Mesothelial cell of epicardium (in vitro differentiated cells): ENCODE data around the gene PRR18. TPM values are rescaled to one million over a fixed set of nuclear protein-coding genes. Genes with fewer than 3 reads are reported as not detected.

Experiments used
- DNase-seq, 2 experiments: peaks; one replicate each; pipeline ENCODE4 v3.0.0; 2021; ENCODE audit warnings: low spot score in 2 of 2; ENCODE audit not compliant: unreplicated experiment in 2 of 2
- H3K27ac Mint-ChIP-seq: 2 replicates; pipeline ENCODE4 v1.8.0; 2021; ENCODE audit warnings: mixed read lengths
- H3K27me3 Mint-ChIP-seq: 2 replicates; pipeline ENCODE4 v1.8.0; 2021; ENCODE audit warnings: low read depth, mixed read lengths
- H3K36me3 Mint-ChIP-seq: 2 replicates; pipeline ENCODE4 v1.8.0; 2021; ENCODE audit warnings: mixed read lengths
- H3K4me1 Mint-ChIP-seq: 2 replicates; pipeline ENCODE4 v1.8.0; 2021; ENCODE audit warnings: mixed read lengths
- H3K4me3 Mint-ChIP-seq: 2 replicates; pipeline ENCODE4 v1.8.0; 2021; ENCODE audit warnings: mild to moderate bottlenecking, moderate library complexity, mixed read lengths
- H3K9me3 Mint-ChIP-seq: 2 replicates; pipeline ENCODE4 v1.8.0; 2021; ENCODE audit warnings: mixed read lengths
- CTCF ChIP-seq: fragments of 200-600 bp; sonication (generic); IDR thresholded peaks from one replicate; pipeline ENCODE4 v1.5.0; 2021; ENCODE audit warnings: antibody characterized with exemption; ENCODE audit not compliant: unreplicated experiment
- total RNA-seq: library from RNA; stranded (reverse); gene quantifications from 3 replicates; pipeline ENCODE4 v1.2.1, GENCODE V29; 2021

Gene PRR18
- total RNA-seq, 1 donor from 2014 or later, result 0.38 TPM

GRCh38 chr6:166257911-166258318, 50.3 kb downstream of the PRR18 start:
- no peak for TF ChIP-seq CTCF
- H3K4me3 Mint-ChIP-seq, result no peak overlapping the region
- H3K27ac Mint-ChIP-seq, result no peak overlapping the region
- H3K9me3 Mint-ChIP-seq, result no peaks in the 10 kb centered on the region
- DNase-seq, result no peak
- H3K36me3 Mint-ChIP-seq, result no peaks in the 10 kb centered on the region
- H3K4me1 Mint-ChIP-seq, result peaks cover 1% of the 10 kb centered on the region
- peaks cover 55% of the 10 kb centered on the region for H3K27me3 Mint-ChIP-seq

Other genes starting within 250 kb of the PRR18 start
- not detected in 3 replicates for gene TBXT, start 140.5 kb downstream of the PRR18 start, total RNA-seq
- 26.0 to 26.8 TPM (median 26.6 TPM) in 3 replicates for gene SFT2D1, start 34.2 kb upstream of the PRR18 start, total RNA-seq
- 12.4 to 14.3 TPM (median 12.7 TPM) in 3 replicates for gene MPC1, start 74.5 kb upstream of the PRR18 start, total RNA-seq